OCI-LY7 (cell line): ENCODE results near the gene CORO2B. TPM values are rescaled to one million over a fixed set of nuclear protein-coding genes. Genes with fewer than 3 reads are reported as not detected.

ENCODE experiments used
- BruUV-seq: library from RNA; stranded (reverse); fragments of 400-500 nt; replicated peaks from 2 replicates; lab custom pipeline; 2021; lab: Mats Ljungman, UMichigan
- CTCF ChIA-PET: fragments of 300-600 bp; sonication (Branson Sonifier 250); formaldehyde crosslinking; loops from one replicate; lab custom pipeline; 2022; ENCODE audit warnings: antibody characterized with exemption; ENCODE audit not compliant: unreplicated experiment; lab: Charles Lee
- POLR2A ChIA-PET: fragments of 300-600 bp; sonication (Branson Sonifier 250); formaldehyde crosslinking; loops from one replicate; lab custom pipeline; 2022; ENCODE audit warnings: antibody characterized with exemption; lab: Charles Lee
- DNase-seq: peaks from one replicate; pipeline ENCODE4 v3.0.0-alpha.2; 2015; ENCODE audit warnings: low spot score
- H2AFZ ChIP-seq: fragments of 200-600 bp; sonication (generic), shearing (Covaris generic); 2 replicates; pipeline ENCODE4 v1.6.1; 2014; ENCODE audit warnings: mild to moderate bottlenecking, antibody characterized with exemption, low read length, moderate library complexity
- H3K27ac ChIP-seq: fragments of 200-600 bp; sonication (generic); 2 replicates; pipeline ENCODE4 v1.5.1; 2014; ENCODE audit warnings: mixed run types, low read depth, mild to moderate bottlenecking, moderate library complexity, low read length, inconsistent platforms; ENCODE audit not compliant: poor library complexity, severe bottlenecking
- H3K36me3 ChIP-seq: fragments of 200-600 bp; sonication (generic); 2 replicates; pipeline ENCODE4 v1.6.1; 2014; ENCODE audit warnings: mild to moderate bottlenecking, antibody characterized with exemption, low read length, moderate library complexity, mixed read lengths; ENCODE audit not compliant: insufficient read depth
- H3K4me1 ChIP-seq: fragments of 200-600 bp; sonication (generic); 2 replicates; pipeline ENCODE4 v1.5.1; 2014; ENCODE audit warnings: mild to moderate bottlenecking, low read length; ENCODE audit not compliant: insufficient read depth, poor library complexity, severe bottlenecking
- H3K4me2 ChIP-seq: fragments of 200-600 bp; sonication (generic); 2 replicates; pipeline ENCODE4 v1.6.1; 2014; ENCODE audit warnings: mild to moderate bottlenecking, low read length
- H3K4me3 ChIP-seq: fragments of 200-600 bp; sonication (generic); 2 replicates; pipeline ENCODE4 v1.5.1; 2014; ENCODE audit warnings: mild to moderate bottlenecking, low read depth, low read length; ENCODE audit not compliant: poor library complexity, severe bottlenecking
- H3K79me2 ChIP-seq: fragments of 200-600 bp; sonication (generic); 2 replicates; pipeline ENCODE4 v1.6.1; 2016; ENCODE audit warnings: low read depth, mild to moderate bottlenecking, low read length, moderate library complexity, mixed read lengths; ENCODE audit not compliant: insufficient read depth
- H3K9me2 ChIP-seq: fragments of 200-600 bp; sonication (generic); 2 replicates; pipeline ENCODE4 v1.6.1; 2016; ENCODE audit warnings: mild to moderate bottlenecking, low read length, mixed read lengths; ENCODE audit not compliant: insufficient read depth
- H3K9me3 ChIP-seq: fragments of 200-600 bp; sonication (generic); 2 replicates; pipeline ENCODE4 v1.6.1; 2014; ENCODE audit warnings: mild to moderate bottlenecking, mixed run types, low read length, mixed read lengths
- H4K20me1 ChIP-seq: fragments of 200-600 bp; sonication (generic); 2 replicates; pipeline ENCODE4 v1.6.1; 2014; ENCODE audit warnings: mild to moderate bottlenecking, antibody characterized with exemption, low read length, moderate library complexity, mixed read lengths; ENCODE audit not compliant: insufficient read depth
- CTCF ChIP-seq: fragments of 200-600 bp; sonication (generic); conservative IDR thresholded peaks from 2 replicates; pipeline ENCODE4 v1.5.1; 2014; ENCODE audit warnings: mild to moderate bottlenecking, antibody characterized with exemption, low read length, moderate library complexity, mixed read lengths
- EZH2phosphoT487 ChIP-seq: fragments of 200-600 bp; sonication (generic); IDR thresholded peaks from 2 replicates; pipeline ENCODE4 v1.6.1; 2018; ENCODE audit warnings: low read depth, borderline replicate concordance, mild to moderate bottlenecking, mixed run types, antibody characterized with exemption, low read length, moderate library complexity, mixed read lengths
- intact Hi-C: fragments of 100-400 bp; cut with micrococcal nuclease; formaldehyde crosslinking; loops from one replicate; pipeline ENCODE4 v1.10.0; 2022; ENCODE audit not compliant: unreplicated experiment
- total RNA-seq, 2 experiments: library from RNA; depleted of rRNA in 1 of 2; stranded (reverse); fragments of >200 nt in 1 of 2; shearing (Covaris generic) in 1 of 2; gene quantifications; 2 replicates each; pipeline ENCODE4 v1.2.3, GENCODE V29; 2014 to 2022

CORO2B gene
- total RNA-seq, 2 experiments from 2014 or later = 7.4 to 12.5 TPM

- no TSS peak for BruUV-seq
- Histone ChIP-seq H3K4me2 (no peak overlapping the region), H3K4me3 (no peak overlapping the region), H3K9me3 (peaks cover 4% of the 10 kb centered on the region; the same call in 1 of the 2 replicates), H3K36me3 (no peaks in the 10 kb centered on the region), H4K20me1 (no peaks in the 10 kb centered on the region), H2AFZ (no peak overlapping the region), H3K27ac (no peak overlapping the region), H3K79me2 (no peaks in the 10 kb centered on the region), H3K9me2 (no peaks in the 10 kb centered on the region), H3K4me1 (no peaks in the 10 kb centered on the region)
- CTCF ChIA-PET = interaction anchor here (0.9 kb wide), 1 partner anchor 15 kb away, joined by 4 read pairs; no protein-coding TSS in a partner anchor
- TF ChIP-seq EZH2phosphoT487 (no peak), CTCF (no peak)
- intact Hi-C loops = no loop called here
- POLR2A ChIA-PET = no interaction called here
- DNase-seq = no peak
These were observed 36.0 kb upstream of the CORO2B start for GRCh38 chr15:68542771-68543164.

GRCh38 chr15:68543165-68544008 is 35.4 kb upstream of the CORO2B start:
- POLR2A ChIA-PET = no interaction called here
- no TSS peak for BruUV-seq

More at GRCh38 chr15:68543165-68544008, 35.4 kb upstream of the CORO2B start:
- Histone ChIP-seq H3K9me2 (no peaks in the 10 kb centered on the region), H4K20me1 (no peaks in the 10 kb centered on the region), H2AFZ (no peak overlapping the region), H3K9me3 (peaks cover 4% of the 10 kb centered on the region; the same call in 1 of the 2 replicates), H3K4me2 (no peak overlapping the region), H3K36me3 (no peaks in the 10 kb centered on the region), H3K27ac (no peak overlapping the region), H3K4me1 (no peaks in the 10 kb centered on the region), H3K4me3 (no peak overlapping the region), H3K79me2 (no peaks in the 10 kb centered on the region)
- no peak for TF ChIP-seq EZH2phosphoT487
- no peak for TF ChIP-seq CTCF
- intact Hi-C loops = no loop called here
- no peak for DNase-seq
- CTCF ChIA-PET = no interaction called here
